ENCODE results near the gene ATP9A. TPM values are rescaled to one million over a fixed set of nuclear protein-coding genes. Genes with fewer than 3 reads are reported as not detected.

The ATP9A gene
- total RNA-seq, 2 donors from 2014 or later = 19.5 to 23.4 TPM

DNA sequence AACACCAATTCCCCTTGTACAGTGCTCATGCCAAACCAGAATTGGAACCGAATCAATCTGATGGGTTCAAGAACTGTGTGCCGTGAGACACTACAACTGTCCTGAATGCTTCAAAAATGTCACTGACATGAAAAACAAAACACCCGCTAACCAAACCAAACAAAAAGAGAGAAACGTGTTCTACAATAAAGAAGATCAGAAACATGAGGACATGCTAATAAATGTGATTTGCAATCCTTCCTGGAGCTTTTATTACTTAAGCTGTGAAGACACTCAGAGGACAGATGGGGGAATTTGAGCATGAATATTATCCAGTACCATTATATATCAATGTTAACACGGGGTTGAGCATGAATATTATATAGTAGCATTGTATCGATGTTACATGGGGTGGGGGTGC lies 153.5 kb downstream of the ATP9A start:
- Histone ChIP-seq H3K9me3 (no peaks in the 10 kb centered on the region), H3K36me3 (peaks cover 25% of the 10 kb centered on the region), H3K27me3 (no peaks in the 10 kb centered on the region), H3K27ac (no peak overlapping the region), H3K4me3 (no peak overlapping the region), H3K4me1 (no peaks in the 10 kb centered on the region)
- no peak for DNase-seq (ENCODE audit: low spot score)
- TF ChIP-seq, protein P1, sequence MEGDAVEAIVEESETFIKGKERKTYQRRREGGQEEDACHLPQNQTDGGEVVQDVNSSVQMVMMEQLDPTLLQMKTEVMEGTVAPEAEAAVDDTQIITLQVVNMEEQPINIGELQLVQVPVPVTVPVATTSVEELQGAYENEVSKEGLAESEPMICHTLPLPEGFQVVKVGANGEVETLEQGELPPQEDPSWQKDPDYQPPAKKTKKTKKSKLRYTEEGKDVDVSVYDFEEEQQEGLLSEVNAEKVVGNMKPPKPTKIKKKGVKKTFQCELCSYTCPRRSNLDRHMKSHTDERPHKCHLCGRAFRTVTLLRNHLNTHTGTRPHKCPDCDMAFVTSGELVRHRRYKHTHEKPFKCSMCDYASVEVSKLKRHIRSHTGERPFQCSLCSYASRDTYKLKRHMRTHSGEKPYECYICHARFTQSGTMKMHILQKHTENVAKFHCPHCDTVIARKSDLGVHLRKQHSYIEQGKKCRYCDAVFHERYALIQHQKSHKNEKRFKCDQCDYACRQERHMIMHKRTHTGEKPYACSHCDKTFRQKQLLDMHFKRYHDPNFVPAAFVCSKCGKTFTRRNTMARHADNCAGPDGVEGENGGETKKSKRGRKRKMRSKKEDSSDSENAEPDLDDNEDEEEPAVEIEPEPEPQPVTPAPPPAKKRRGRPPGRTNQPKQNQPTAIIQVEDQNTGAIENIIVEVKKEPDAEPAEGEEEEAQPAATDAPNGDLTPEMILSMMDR (IDR thresholded peaks at IDR 0.05) = no peak

DNA sequence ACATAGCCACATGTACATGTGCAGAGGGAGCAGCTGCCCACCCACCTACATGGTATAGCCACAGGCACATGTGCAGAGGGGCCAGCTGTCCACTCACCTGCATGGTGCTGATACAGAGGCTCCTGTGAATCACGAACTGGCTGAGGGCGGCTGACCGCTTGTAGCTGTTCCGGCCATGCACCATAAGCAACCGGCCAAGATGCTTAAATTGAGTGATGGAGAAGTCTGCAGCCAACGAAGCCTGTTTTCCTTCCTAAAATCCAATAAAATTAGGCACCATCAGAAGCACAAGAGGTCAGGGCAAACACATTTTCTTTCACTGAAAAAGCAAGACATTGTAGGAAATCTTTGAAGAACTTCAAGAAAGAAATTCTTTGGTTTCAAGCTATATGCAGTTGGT lies 154.6 kb downstream of the ATP9A start:
- no peaks in the 10 kb centered on the region for H3K4me1 ChIP-seq
- TF ChIP-seq, protein P1 (IDR thresholded peaks at IDR 0.05) = no peak
- H3K9me3 ChIP-seq = no peaks in the 10 kb centered on the region
- H3K27me3 ChIP-seq = no peaks in the 10 kb centered on the region
- H3K27ac ChIP-seq = no peak overlapping the region
- no peak overlapping the region for H3K4me3 ChIP-seq
- H3K36me3 ChIP-seq = peaks cover 23% of the 10 kb centered on the region
- no peak for DNase-seq (ENCODE audit: low spot score)

DNA sequence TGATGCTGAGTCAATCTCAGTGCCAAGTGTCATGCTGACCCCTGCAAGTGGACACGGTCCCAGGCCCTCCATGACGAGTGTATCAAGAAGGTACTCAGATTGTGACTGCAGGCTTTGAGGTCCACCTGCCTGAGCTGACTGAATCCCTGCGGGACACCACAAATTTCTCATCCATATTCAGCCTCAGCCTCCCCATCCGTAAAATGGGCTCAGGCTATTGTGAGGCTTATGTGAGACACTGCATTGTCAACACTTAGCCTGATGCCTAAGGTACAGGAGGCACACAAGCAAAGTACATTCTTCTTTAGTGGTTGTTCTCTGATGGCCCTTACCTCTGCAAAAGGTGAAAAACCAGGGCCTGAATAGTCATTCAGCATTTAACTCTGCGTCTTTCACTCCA lies 155.3 kb downstream of the ATP9A start:
- TF ChIP-seq, protein P1 (IDR thresholded peaks at IDR 0.05) = no peak
- Histone ChIP-seq H3K9me3 (no peaks in the 10 kb centered on the region), H3K4me1 (no peaks in the 10 kb centered on the region), H3K27ac (no peak overlapping the region), H3K36me3 (peaks cover 20% of the 10 kb centered on the region), H3K27me3 (no peaks in the 10 kb centered on the region), H3K4me3 (no peak overlapping the region)
- DNase-seq (ENCODE audit: low spot score) = no peak

DNA sequence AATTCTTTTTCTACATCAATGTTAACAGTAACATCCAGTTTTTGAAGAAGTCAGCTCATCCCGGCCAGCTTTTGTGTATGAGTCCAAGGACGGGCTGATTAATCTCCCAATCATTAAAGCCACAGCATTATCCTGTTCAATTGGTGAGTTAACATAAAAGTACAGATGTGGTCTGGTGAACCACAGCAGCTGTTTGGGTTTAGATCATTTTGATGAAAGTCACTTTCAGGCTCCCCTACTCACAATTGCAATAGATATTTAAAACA lies 156.6 kb downstream of the ATP9A start:
- H3K9me3 ChIP-seq = no peaks in the 10 kb centered on the region
- peaks cover 16% of the 10 kb centered on the region for H3K36me3 ChIP-seq
- no peak for DNase-seq (ENCODE audit: low spot score)
- H3K4me3 ChIP-seq = no peak overlapping the region
- no peaks in the 10 kb centered on the region for H3K4me1 ChIP-seq
- H3K27me3 ChIP-seq = no peaks in the 10 kb centered on the region
- TF ChIP-seq, protein P1 (IDR thresholded peaks at IDR 0.05) = no peak
- no peak overlapping the region for H3K27ac ChIP-seq

DNA sequence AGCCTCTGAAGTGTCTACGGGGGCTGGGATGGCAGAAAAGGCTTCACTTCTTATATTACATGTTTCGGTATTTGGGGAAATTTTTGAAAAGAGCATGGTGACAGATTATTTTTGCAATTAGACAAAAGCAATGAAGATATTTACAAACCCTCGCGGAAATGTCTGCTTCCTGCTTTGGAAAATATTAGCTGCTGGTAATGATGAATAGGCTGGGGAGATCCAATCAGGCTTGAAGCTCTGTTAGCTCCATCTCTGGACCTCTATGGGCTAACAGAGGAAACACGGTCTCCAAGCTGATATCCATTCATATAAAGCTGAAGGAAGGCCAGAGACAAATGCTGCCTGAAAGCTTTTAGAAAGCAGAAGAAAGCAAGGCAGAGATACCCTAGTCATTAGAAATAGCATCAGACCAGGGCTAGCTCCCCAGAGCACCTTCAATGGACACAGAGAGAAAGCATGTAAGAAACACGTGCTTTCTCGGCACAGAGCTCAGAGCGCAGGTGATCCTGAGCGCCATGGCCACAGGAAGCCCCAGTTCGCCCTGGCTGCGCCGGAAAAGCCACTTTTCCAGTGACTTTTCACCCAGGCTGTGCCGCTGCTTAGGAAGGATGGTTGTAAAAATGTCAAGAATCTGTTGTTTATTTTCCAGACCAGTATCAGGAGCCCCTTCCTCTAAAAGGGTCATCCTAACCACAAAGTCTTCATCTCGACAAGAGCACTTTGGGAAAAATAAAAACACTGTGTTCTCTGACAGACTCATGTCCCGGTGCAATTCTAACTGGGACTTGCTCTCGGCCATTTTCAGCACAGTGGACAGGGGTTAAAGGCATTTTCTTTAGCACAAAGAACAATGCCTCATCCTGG lies 157.2 kb downstream of the ATP9A start:
- TF ChIP-seq, protein P1 (IDR thresholded peaks at IDR 0.05) = no peak
- Histone ChIP-seq H3K27ac (no peak overlapping the region), H3K36me3 (peaks cover 16% of the 10 kb centered on the region)

DNA sequence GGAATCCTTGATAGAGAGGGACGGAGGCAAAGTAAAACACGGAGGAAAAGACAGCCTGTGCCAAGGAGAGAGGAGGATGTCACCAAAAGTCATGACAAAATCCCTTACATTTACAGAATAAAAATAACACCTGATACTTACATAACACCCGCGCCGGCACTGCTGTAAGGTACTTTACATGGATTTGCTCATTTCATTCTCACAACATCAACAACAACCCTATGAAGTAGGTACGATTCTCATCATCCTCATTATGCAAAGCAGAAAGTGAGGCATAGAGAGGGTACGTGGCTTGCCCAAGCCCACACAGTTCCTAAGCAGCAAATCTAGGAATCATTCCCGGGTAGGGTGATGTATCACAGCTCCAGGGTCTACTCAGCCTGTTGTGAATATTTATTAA lies 158.1 kb downstream of the ATP9A start:
- no peak for DNase-seq (ENCODE audit: low spot score)
- TF ChIP-seq, protein P1 (IDR thresholded peaks at IDR 0.05) = no peak
- Histone ChIP-seq H3K9me3 (no peaks in the 10 kb centered on the region), H3K36me3 (peaks cover 16% of the 10 kb centered on the region), H3K27ac (no peak overlapping the region), H3K4me3 (no peak overlapping the region), H3K27me3 (no peaks in the 10 kb centered on the region), H3K4me1 (no peaks in the 10 kb centered on the region)

More for the DNA sequence above, 157.2 kb downstream of the ATP9A start:
- Histone ChIP-seq H3K4me3 (no peak overlapping the region), H3K9me3 (no peaks in the 10 kb centered on the region), H3K4me1 (no peaks in the 10 kb centered on the region), H3K27me3 (no peaks in the 10 kb centered on the region)
- DNase-seq (ENCODE audit: low spot score) = no peak

Measured in right atrium auricular region (tissue), 2 donors.